Measurements from ENCODE around the gene RPTOR. TPM values are rescaled to one million over a fixed set of nuclear protein-coding genes. Genes with fewer than 3 reads are reported as not detected.

RPTOR gene
- total RNA-seq, 2 experiments from 2014 or later: 48.1 to 87.8 TPM

DNA sequence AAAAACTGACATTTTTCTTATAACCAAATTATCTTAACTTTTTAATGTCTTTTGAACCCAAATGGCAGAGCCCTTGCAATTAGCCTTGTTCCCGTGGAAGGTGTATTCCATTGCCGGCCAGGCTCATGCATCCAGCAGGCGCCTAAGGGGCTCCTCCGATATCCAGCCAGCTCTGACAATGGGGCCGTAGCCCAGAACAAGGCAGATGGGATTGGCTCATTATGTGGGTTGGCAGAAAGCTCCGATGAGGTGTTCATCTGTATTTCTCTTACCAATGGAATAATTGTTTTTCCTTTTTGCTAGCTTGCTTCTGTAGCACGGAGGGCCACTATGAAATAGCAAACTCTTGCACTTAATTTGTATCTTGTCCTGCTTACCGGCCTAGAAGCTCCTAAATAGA, 238.8 kb downstream of the RPTOR start:
- BruUV-seq (replicated peaks): no TSS peak
- peaks cover 12% of the 10 kb centered on the region for H3K9me3 ChIP-seq (ENCODE audit: low read length)
- DNase-seq (ENCODE audit: low spot score): no peak
- H3K27ac ChIP-seq (ENCODE audit: low read depth, low read length, poor library complexity, severe bottlenecking): no peak overlapping the region
- no peak overlapping the region for H3K4me2 ChIP-seq (ENCODE audit: low read length)
- peaks cover 33% of the 10 kb centered on the region for H3K36me3 ChIP-seq (ENCODE audit: insufficient read depth, low read length)
- intact Hi-C loops (cut with micrococcal nuclease; ENCODE audit: unreplicated experiment): loop anchor here (5.0 kb wide), 1 partner anchor 46 kb away; no protein-coding TSS in a partner anchor
- ChIA-PET POLR2A (interaction anchor here (0.9 kb wide), 1 partner anchor 9 kb away, joined by 3 read pairs; no protein-coding TSS in a partner anchor), CTCF (ENCODE audit: unreplicated experiment) (no interaction called here)
- peaks cover 56% of the 10 kb centered on the region for H3K4me1 ChIP-seq (ENCODE audit: insufficient read depth, low read length, poor library complexity, severe bottlenecking)
- no peak overlapping the region for H3K4me3 ChIP-seq (ENCODE audit: low read depth, low read length, poor library complexity, severe bottlenecking)
- peaks cover 8% of the 10 kb centered on the region; the same call in 1 of the 2 replicates for H3K79me2 ChIP-seq (ENCODE audit: insufficient read depth, low read depth, low read length)
- TF ChIP-seq, protein P1, sequence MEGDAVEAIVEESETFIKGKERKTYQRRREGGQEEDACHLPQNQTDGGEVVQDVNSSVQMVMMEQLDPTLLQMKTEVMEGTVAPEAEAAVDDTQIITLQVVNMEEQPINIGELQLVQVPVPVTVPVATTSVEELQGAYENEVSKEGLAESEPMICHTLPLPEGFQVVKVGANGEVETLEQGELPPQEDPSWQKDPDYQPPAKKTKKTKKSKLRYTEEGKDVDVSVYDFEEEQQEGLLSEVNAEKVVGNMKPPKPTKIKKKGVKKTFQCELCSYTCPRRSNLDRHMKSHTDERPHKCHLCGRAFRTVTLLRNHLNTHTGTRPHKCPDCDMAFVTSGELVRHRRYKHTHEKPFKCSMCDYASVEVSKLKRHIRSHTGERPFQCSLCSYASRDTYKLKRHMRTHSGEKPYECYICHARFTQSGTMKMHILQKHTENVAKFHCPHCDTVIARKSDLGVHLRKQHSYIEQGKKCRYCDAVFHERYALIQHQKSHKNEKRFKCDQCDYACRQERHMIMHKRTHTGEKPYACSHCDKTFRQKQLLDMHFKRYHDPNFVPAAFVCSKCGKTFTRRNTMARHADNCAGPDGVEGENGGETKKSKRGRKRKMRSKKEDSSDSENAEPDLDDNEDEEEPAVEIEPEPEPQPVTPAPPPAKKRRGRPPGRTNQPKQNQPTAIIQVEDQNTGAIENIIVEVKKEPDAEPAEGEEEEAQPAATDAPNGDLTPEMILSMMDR (conservative IDR thresholded peaks at IDR 0.05; ENCODE audit: low read length): no peak
- no peak for TF ChIP-seq EZH2phosphoT487 (IDR thresholded peaks at IDR 0.05; ENCODE audit: borderline replicate concordance, low read depth, low read length)
- H2AFZ ChIP-seq (ENCODE audit: low read length): no peak overlapping the region
- H3K9me2 ChIP-seq (ENCODE audit: insufficient read depth, low read length): no peaks in the 10 kb centered on the region
- H4K20me1 ChIP-seq (ENCODE audit: insufficient read depth, low read length): no peaks in the 10 kb centered on the region

DNA sequence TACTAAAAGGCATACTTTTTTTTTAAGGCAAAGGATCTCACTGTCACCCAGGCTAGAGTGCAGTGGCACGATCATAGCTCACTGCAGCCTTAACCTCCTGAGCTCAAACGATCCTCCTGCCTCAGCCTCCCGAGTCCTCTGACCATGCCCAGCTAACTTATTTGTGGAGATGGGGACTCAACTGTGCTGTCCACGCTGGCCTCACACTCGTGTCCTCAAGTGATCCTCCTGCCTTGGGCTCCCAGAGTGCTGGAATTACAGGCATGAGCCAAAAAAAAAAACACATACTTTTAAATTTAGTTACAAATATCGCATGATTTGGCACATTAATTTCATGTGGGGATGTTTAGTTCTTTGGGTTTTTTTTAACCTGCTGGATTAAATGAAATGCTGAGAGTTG, 239.3 kb downstream of the RPTOR start:
- CTCF ChIA-PET (ENCODE audit: unreplicated experiment): no interaction called here
- Histone ChIP-seq H3K4me2 (ENCODE audit: low read length) (no peak overlapping the region), H3K9me2 (ENCODE audit: insufficient read depth, low read length) (no peaks in the 10 kb centered on the region), H4K20me1 (ENCODE audit: insufficient read depth, low read length) (no peaks in the 10 kb centered on the region), H2AFZ (ENCODE audit: low read length) (no peak overlapping the region), H3K79me2 (ENCODE audit: insufficient read depth, low read depth, low read length) (peaks cover 11% of the 10 kb centered on the region; the same call in 1 of the 2 replicates), H3K9me3 (ENCODE audit: low read length) (peaks cover 12% of the 10 kb centered on the region), H3K36me3 (ENCODE audit: insufficient read depth, low read length) (peaks cover 31% of the 10 kb centered on the region), H3K4me3 (ENCODE audit: low read depth, low read length, poor library complexity, severe bottlenecking) (no peak overlapping the region), H3K27ac (ENCODE audit: low read depth, low read length, poor library complexity, severe bottlenecking) (no peak overlapping the region), H3K4me1 (ENCODE audit: insufficient read depth, low read length, poor library complexity, severe bottlenecking) (peaks cover 56% of the 10 kb centered on the region)
- no peak for DNase-seq (ENCODE audit: low spot score)
- POLR2A ChIA-PET: interaction anchor here (0.9 kb wide), 1 partner anchor 8 kb away, joined by 3 read pairs; no protein-coding TSS in a partner anchor
- intact Hi-C loops (cut with micrococcal nuclease; ENCODE audit: unreplicated experiment): loop anchor here (5.0 kb wide), 1 partner anchor 47 kb away; no protein-coding TSS in a partner anchor
- no TSS peak for BruUV-seq (replicated peaks)
- TF ChIP-seq, protein P1 (conservative IDR thresholded peaks at IDR 0.05; ENCODE audit: low read length): no peak
- no peak for TF ChIP-seq EZH2phosphoT487 (IDR thresholded peaks at IDR 0.05; ENCODE audit: borderline replicate concordance, low read depth, low read length)

- Histone ChIP-seq H4K20me1 (ENCODE audit: insufficient read depth, low read length) (no peaks in the 10 kb centered on the region), H3K36me3 (ENCODE audit: insufficient read depth, low read length) (peaks cover 21% of the 10 kb centered on the region), H3K4me3 (ENCODE audit: low read depth, low read length, poor library complexity, severe bottlenecking) (no peak overlapping the region), H2AFZ (ENCODE audit: low read length) (no peak overlapping the region), H3K79me2 (ENCODE audit: insufficient read depth, low read depth, low read length) (peaks cover 14% of the 10 kb centered on the region; the same call in 1 of the 2 replicates), H3K4me1 (ENCODE audit: insufficient read depth, low read length, poor library complexity, severe bottlenecking) (peaks cover 56% of the 10 kb centered on the region), H3K4me2 (ENCODE audit: low read length) (no peak overlapping the region), H3K27ac (ENCODE audit: low read depth, low read length, poor library complexity, severe bottlenecking) (no peak overlapping the region), H3K9me3 (ENCODE audit: low read length) (peaks cover 12% of the 10 kb centered on the region), H3K9me2 (ENCODE audit: insufficient read depth, low read length) (no peaks in the 10 kb centered on the region)
- ChIA-PET CTCF (ENCODE audit: unreplicated experiment) (no interaction called here), POLR2A (no interaction called here)
- BruUV-seq (replicated peaks): no TSS peak
- TF ChIP-seq EZH2phosphoT487 (IDR thresholded peaks at IDR 0.05; ENCODE audit: borderline replicate concordance, low read depth, low read length): no peak
- TF ChIP-seq, protein P1 (conservative IDR thresholded peaks at IDR 0.05; ENCODE audit: low read length): no peak
- intact Hi-C loops (cut with micrococcal nuclease; ENCODE audit: unreplicated experiment): no loop called here
- DNase-seq (ENCODE audit: low spot score): no peak
Measured at GRCh38 chr17:80785477-80786178, 241.0 kb downstream of the RPTOR start.

Measured in OCI-LY7 (cell line).